HFFc6 (cell line): ENCODE data around the gene PEF1. TPM values are rescaled to one million over a fixed set of nuclear protein-coding genes. Genes with fewer than 3 reads are reported as not detected.

Experiments used
- DNase-seq: peaks from one replicate; pipeline ENCODE4 v3.0.0-alpha.2; 2018
- H3K27ac Mint-ChIP-seq: 2 replicates; pipeline ENCODE4 v1.8.0; 2020; ENCODE audit warnings: mild to moderate bottlenecking, mixed read lengths
- H3K27me3 Mint-ChIP-seq: 2 replicates; pipeline ENCODE4 v1.8.0; 2021; ENCODE audit warnings: mild to moderate bottlenecking, moderate library complexity, mixed read lengths; ENCODE audit not compliant: insufficient read depth
- H3K36me3 Mint-ChIP-seq: 2 replicates; pipeline ENCODE4 v1.8.0; 2021; ENCODE audit warnings: low read depth, mixed read lengths
- H3K4me1 Mint-ChIP-seq: 2 replicates; pipeline ENCODE4 v1.8.0; 2020; ENCODE audit warnings: low read depth, mixed read lengths
- H3K4me3 Mint-ChIP-seq: 2 replicates; pipeline ENCODE4 v1.8.0; 2020; ENCODE audit warnings: mild to moderate bottlenecking, moderate library complexity, mixed read lengths
- H3K9me3 Mint-ChIP-seq: 2 replicates; pipeline ENCODE4 v1.8.0; 2020; ENCODE audit warnings: mild to moderate bottlenecking, mixed read lengths
- CTCF ChIP-seq: fragments of 200-600 bp; sonication (generic); IDR thresholded peaks from 2 replicates; pipeline ENCODE4 v1.5.0; 2021; ENCODE audit warnings: antibody characterized with exemption, mild to moderate bottlenecking
- total RNA-seq, 6 experiments: library from RNA; stranded (reverse); fragmentation: NEBNext Ultra II Directional; extraction: Animal tissue kit (Norgen Biotek cat#: 25700); gene quantifications; 2 replicates in 1 of 6; 3 replicates in 5 of 6; pipeline ENCODE4 v1.2.3, GENCODE V29; 2021

Gene PEF1
- total RNA-seq, 6 experiments from 2014 or later: 65.8 to 81.3 (median 69.3) TPM

DNA sequence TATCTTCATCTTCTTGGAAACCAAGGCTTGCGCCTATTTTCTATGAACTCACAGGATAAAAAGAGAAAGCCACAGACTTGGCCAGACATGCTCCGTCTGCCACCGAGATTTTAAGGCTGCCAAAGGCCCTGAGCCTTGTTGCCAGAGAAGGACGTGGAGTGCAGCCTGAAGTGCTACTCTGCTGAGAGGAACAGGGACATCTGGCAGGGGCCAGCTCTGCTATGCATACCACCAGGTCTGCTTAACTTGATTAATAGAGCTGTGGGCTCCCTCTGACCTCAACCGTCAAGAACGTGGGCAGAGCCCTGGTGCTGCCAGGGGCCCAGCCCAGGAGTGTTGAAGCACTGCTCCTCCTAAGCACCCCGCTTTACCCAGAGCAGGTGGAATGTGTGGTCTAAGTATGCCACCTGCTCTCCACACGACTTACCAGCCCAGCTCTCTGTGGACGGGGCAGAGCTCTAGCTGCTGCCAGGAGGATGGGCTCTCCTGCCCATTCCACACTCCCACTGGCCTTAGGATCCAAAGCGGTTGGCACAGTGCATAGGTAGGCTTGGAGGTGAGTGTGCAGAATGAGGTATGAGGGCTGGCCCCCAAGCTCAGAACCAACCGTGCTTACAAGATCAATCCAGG, 16.6 kb downstream of the PEF1 start:
- H3K27ac Mint-ChIP-seq: peak overlapping the region; percentile 86
- no peak for DNase-seq

DNA sequence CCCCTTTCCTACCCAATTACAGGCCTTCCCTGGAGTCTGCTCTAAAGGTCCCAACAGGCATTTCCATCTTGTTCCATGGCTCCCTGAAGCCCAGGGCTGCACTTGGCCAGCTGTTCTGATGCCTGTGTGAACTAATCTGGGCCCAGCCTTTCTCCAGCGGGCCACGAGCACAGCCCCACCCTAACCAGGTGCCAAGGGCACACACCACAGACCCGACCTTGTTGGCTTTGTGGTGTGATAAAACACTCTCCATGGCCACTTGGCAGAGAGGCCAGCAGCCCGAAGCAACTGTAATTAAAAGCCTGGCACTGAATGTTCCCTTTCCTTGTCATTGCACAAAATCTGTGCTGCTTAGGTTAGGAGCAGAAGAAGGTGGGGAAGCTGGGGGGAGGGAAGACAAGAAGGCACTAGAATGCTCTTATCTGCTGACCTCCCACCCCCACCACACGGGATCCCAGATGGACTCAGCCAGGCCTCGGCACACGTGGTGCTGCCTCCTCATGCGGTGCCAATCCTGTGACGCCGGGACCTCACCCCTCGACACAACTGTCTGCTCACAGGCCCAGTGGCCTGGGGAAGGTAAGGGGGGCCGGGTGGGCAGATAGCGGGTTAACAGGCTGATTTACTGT, 17.3 kb downstream of the PEF1 start:
- H3K27me3 Mint-ChIP-seq: no peaks in the 10 kb centered on the region
- peak overlapping the region; percentile 40; the same call in 1 of the 2 replicates for H3K4me3 Mint-ChIP-seq
- TF ChIP-seq CTCF: no peak
- H3K36me3 Mint-ChIP-seq: peaks cover 31% of the 10 kb centered on the region
- H3K27ac Mint-ChIP-seq: peak overlapping the region; percentile 86
- H3K9me3 Mint-ChIP-seq: no peaks in the 10 kb centered on the region
- DNase-seq: no peak
- H3K4me1 Mint-ChIP-seq: peaks cover 49% of the 10 kb centered on the region

More for the DNA sequence above, 16.6 kb downstream of the PEF1 start:
- H3K4me1 Mint-ChIP-seq: peaks cover 49% of the 10 kb centered on the region
- TF ChIP-seq CTCF: no peak
- H3K36me3 Mint-ChIP-seq: peaks cover 31% of the 10 kb centered on the region
- H3K27me3 Mint-ChIP-seq: no peaks in the 10 kb centered on the region
- no peaks in the 10 kb centered on the region for H3K9me3 Mint-ChIP-seq
- no peak overlapping the region for H3K4me3 Mint-ChIP-seq

DNA sequence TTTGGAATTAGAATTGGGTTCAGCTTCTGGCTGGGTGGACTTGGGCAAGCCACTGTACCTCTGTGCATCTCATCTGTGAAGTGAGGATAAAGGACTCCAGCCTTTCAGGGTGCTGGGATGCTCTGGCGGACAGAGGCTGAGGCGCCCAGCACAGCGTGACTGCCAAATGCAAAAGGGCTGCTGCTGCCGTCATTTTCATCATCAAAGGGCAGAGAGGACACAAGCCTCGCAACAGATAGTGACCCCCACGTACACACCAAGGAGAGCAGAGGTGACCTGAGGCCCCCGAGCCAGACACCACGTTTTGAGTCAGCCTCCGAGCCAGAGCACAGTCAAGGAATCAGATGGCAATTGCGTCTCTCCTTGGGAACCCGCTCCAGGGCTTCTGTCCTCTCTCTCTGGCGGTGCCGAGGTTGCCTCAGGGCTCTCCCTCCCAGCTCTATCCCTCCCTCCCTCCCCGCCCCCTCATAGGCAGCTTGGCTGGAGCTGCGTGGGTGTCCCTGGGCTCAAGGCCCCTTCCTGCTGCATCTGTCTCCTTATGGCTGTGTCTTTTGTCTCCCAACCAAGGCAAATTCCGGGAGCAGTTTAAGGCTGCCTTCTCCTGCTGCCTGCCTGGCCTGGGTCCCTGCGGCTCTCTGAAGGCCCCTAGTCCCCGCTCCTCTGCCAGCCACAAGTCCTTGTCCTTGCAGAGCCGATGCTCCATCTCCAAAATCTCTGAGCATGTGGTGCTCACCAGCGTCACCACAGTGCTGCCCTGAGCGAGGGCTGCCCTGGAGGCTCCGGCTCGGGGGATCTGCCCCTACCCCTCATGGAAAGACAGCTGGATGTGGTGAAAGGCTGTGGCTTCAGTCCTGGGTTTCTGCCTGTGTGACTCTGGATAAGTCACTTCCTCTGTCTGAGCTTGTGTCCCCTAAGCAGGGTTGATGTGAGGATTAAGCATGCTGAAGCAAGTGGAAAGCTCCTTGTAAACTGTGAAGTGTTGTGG, 18.2 kb downstream of the PEF1 start:
- H3K9me3 Mint-ChIP-seq: no peaks in the 10 kb centered on the region

DNA sequence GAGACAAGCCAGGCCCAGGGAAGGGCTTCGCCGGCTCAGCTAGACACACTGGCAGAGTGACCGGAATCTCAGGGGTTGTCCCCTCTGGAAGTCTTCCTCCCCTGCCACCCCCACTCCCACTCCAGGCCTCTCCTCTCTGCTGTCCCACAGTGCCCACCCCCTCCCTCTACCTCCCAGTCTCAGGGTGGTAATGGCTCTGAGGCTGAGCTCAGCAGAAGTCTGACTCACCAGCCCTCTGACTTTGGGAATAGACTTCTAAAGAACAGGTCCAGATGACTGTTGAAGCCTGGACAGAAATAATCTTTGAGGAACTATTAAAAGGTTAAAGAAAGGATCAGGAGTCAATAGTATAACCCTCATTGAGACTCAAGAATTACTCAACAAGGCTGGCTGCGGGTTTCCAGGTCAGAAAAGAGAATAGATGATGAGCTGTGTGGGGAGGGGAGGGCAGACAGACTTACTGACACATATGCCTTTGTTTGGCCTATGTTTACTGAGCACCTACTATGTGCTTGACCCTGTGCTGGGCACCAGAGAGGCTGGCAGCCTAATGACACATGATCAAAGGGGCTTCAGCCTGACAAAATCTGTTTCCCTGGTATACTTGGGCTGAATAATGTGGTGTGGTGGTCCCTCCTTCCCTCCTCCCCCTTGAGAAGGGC, 19.0 kb downstream of the PEF1 start:
- H3K9me3 Mint-ChIP-seq: no peaks in the 10 kb centered on the region
- peak overlapping the region; percentile 86 for H3K27ac Mint-ChIP-seq
- peaks cover 49% of the 10 kb centered on the region for H3K4me1 Mint-ChIP-seq
- H3K27me3 Mint-ChIP-seq: no peaks in the 10 kb centered on the region
- H3K4me3 Mint-ChIP-seq: peak overlapping the region; percentile 51
- TF ChIP-seq CTCF: no peak
- peak; percentile 70 for DNase-seq
- H3K36me3 Mint-ChIP-seq: peaks cover 30% of the 10 kb centered on the region

More for the DNA sequence above, 18.2 kb downstream of the PEF1 start:
- H3K4me1 Mint-ChIP-seq: peaks cover 49% of the 10 kb centered on the region
- TF ChIP-seq CTCF: no peak
- H3K4me3 Mint-ChIP-seq: peak overlapping the region; percentile 51
- peak overlapping the region; percentile 86 for H3K27ac Mint-ChIP-seq
- peaks cover 31% of the 10 kb centered on the region for H3K36me3 Mint-ChIP-seq
- H3K27me3 Mint-ChIP-seq: no peaks in the 10 kb centered on the region
- DNase-seq: peak; percentile 57
